Neural cell (in vitro differentiated cells): ENCODE measurements around the gene APBB2. TPM values are rescaled to one million over a fixed set of nuclear protein-coding genes. Genes with fewer than 3 reads are reported as not detected.

ENCODE experiments used
- H2AFZ ChIP-seq: fragments of 200-600, 300-800 bp; sonication (generic), shearing (Covaris generic); 2 replicates; pipeline ENCODE4 v1.6.0; 2014; ENCODE audit warnings: low read depth, mild to moderate bottlenecking, antibody characterized with exemption, low read length, moderate library complexity
- H3F3A ChIP-seq: fragments of 200-600 bp; shearing (Covaris generic); 2 replicates; pipeline ENCODE4 v1.6.1; 2016; ENCODE audit warnings: mild to moderate bottlenecking, moderate library complexity, mixed read lengths, antibody characterized with exemption, low read length; ENCODE audit not compliant: insufficient read depth, poor library complexity, severe bottlenecking
- H3K27ac ChIP-seq: fragments of 200-600, 300-800 bp; sonication (generic), shearing (Covaris generic); 2 replicates; pipeline ENCODE4 v1.5.1; 2014; ENCODE audit warnings: mild to moderate bottlenecking, low read length, moderate library complexity
- H3K27me3 ChIP-seq: fragments of 300-800, 200-600 bp; sonication (generic), shearing (Covaris generic); 2 replicates; pipeline ENCODE4 v1.6.0; 2014; ENCODE audit warnings: mild to moderate bottlenecking, low read depth, low read length, moderate library complexity; ENCODE audit not compliant: insufficient read depth
- H3K36me3 ChIP-seq: fragments of 300-800, 200-600 bp; sonication (generic), shearing (Covaris generic); 2 replicates; pipeline ENCODE4 v1.5.1; 2014; ENCODE audit warnings: mild to moderate bottlenecking, antibody characterized with exemption, low read length, moderate library complexity; ENCODE audit not compliant: insufficient read depth
- H3K4me2 ChIP-seq: fragments of 300-800, 200-600 bp; sonication (generic), shearing (Covaris generic); 2 replicates; pipeline ENCODE4 v1.6.0; 2014; ENCODE audit warnings: mild to moderate bottlenecking, low read length
- H3K4me3 ChIP-seq: fragments of 300-800, 200-600 bp; sonication (generic), shearing (Covaris generic); 2 replicates; pipeline ENCODE4 v1.5.1; 2014; ENCODE audit warnings: mild to moderate bottlenecking, low read length, moderate library complexity
- H3K79me2 ChIP-seq: fragments of 200-600 bp; shearing (Covaris generic); replicated peaks from 2 replicates; pipeline ENCODE4 v1.6.0; 2014; ENCODE audit warnings: mild to moderate bottlenecking, low read length, moderate library complexity; ENCODE audit not compliant: insufficient read depth
- H3K9ac ChIP-seq: fragments of 300-800, 200-600 bp; sonication (generic), shearing (Covaris generic); 2 replicates; pipeline ENCODE4 v1.6.1; 2016; ENCODE audit warnings: mild to moderate bottlenecking, low read length, mixed read lengths
- H3K9me2 ChIP-seq: fragments of 200-600 bp; shearing (Covaris generic); 2 replicates; pipeline ENCODE4 v1.6.1; 2016; ENCODE audit warnings: mild to moderate bottlenecking, low read length, mixed read lengths; ENCODE audit not compliant: insufficient read depth
- H3K9me3 ChIP-seq: fragments of 200-600, 300-800 bp; sonication (generic), shearing (Covaris generic); 2 replicates; pipeline ENCODE4 v1.6.1; 2016; ENCODE audit warnings: mild to moderate bottlenecking, mixed run types, low read length, moderate library complexity, mixed read lengths
- H4K20me1 ChIP-seq: fragments of 200-600 bp; shearing (Covaris generic); 2 replicates; pipeline ENCODE4 v1.6.1; 2016; ENCODE audit warnings: mild to moderate bottlenecking, mixed run types; ENCODE audit not compliant: insufficient read depth
- CTCF ChIP-seq: fragments of 450-650 bp; IDR thresholded peaks from 2 replicates; pipeline ENCODE4 v1.5.1; 2014; ENCODE audit warnings: antibody characterized with exemption, mild to moderate bottlenecking, moderate library complexity; ENCODE audit not compliant: poor library complexity, severe bottlenecking
- EP300 ChIP-seq: fragments of 450-650 bp; conservative IDR thresholded peaks from 2 replicates; pipeline ENCODE4 v1.6.1; 2014; ENCODE audit warnings: antibody characterized with exemption, mild to moderate bottlenecking, moderate library complexity; ENCODE audit not compliant: poor library complexity, severe bottlenecking
- EZH2 ChIP-seq: fragments of 200-600, 300-800 bp; shearing (Covaris generic), sonication (generic); IDR thresholded peaks from 2 replicates; pipeline ENCODE4 v1.6.1; 2014; ENCODE audit warnings: antibody characterized with exemption, low read length, borderline replicate concordance, mild to moderate bottlenecking; ENCODE audit not compliant: insufficient read depth, poor library complexity, severe bottlenecking
- MXI1 ChIP-seq: fragments of 450-650 bp; conservative IDR thresholded peaks from 2 replicates; pipeline ENCODE4 v1.6.1; 2014; ENCODE audit warnings: antibody characterized with exemption, mild to moderate bottlenecking; ENCODE audit not compliant: poor library complexity, severe bottlenecking
- POLR2AphosphoS5 ChIP-seq: IDR thresholded peaks from 2 replicates; pipeline ENCODE4 v1.6.1; 2012
- RAD21 ChIP-seq: fragments of 450-650 bp; conservative IDR thresholded peaks from 2 replicates; pipeline ENCODE4 v1.6.1; 2014; ENCODE audit warnings: antibody characterized with exemption, mild to moderate bottlenecking, moderate library complexity
- REST ChIP-seq: IDR thresholded peaks from 2 replicates; pipeline ENCODE4 v1.6.1; 2012; ENCODE audit warnings: borderline replicate concordance
- SMC3 ChIP-seq: fragments of 450-650 bp; conservative IDR thresholded peaks from 2 replicates; pipeline ENCODE4 v1.6.1; 2014; ENCODE audit warnings: antibody characterized with exemption, mild to moderate bottlenecking, moderate library complexity; ENCODE audit not compliant: poor library complexity
- TAF1 ChIP-seq: IDR thresholded peaks from 2 replicates; pipeline ENCODE4 v1.6.1; 2012; ENCODE audit warnings: low read depth
- polyA plus RNA-seq: library from polyadenylated mRNA; depleted of rRNA; stranded (reverse); fragments of >200 nt; gene quantifications from 2 replicates; pipeline ENCODE4 v1.2.3, GENCODE V29; 2014

APBB2 gene
- polyA plus RNA-seq, 1 donor from 2014 or later = 41.9 TPM

- Histone ChIP-seq H3K4me3 (no peak overlapping the region), H3K9me2 (no peaks in the 10 kb centered on the region), H4K20me1 (no peaks in the 10 kb centered on the region), H3K36me3 (no peaks in the 10 kb centered on the region), H3K9ac (no peak overlapping the region), H3K27me3 (no peaks in the 10 kb centered on the region), H3K79me2 (no peaks in the 10 kb centered on the region), H3F3A (no peaks in the 10 kb centered on the region), H2AFZ (no peak overlapping the region), H3K9me3 (no peaks in the 10 kb centered on the region), H3K27ac (no peak overlapping the region), H3K4me2 (no peak overlapping the region)
- TF ChIP-seq EZH2 (no peak), CTCF (no peak), POLR2AphosphoS5 (no peak), SMC3 (no peak), EP300 (no peak), REST (no peak), RAD21 (no peak), TAF1 (no peak), MXI1 (no peak)
Measured at GRCh38 chr4:41145571-41146078, 68.7 kb downstream of the APBB2 start.

GRCh38 chr4:41144812-41145211, 69.5 kb downstream of the APBB2 start:
- Histone ChIP-seq H3K79me2 (no peaks in the 10 kb centered on the region), H3K27ac (no peak overlapping the region)

More at GRCh38 chr4:41144812-41145211, 69.5 kb downstream of the APBB2 start:
- Histone ChIP-seq H3K27me3 (no peaks in the 10 kb centered on the region), H3K36me3 (no peaks in the 10 kb centered on the region), H3K9ac (no peak overlapping the region), H3F3A (no peaks in the 10 kb centered on the region), H3K4me2 (no peak overlapping the region), H3K4me3 (no peak overlapping the region), H3K9me2 (no peaks in the 10 kb centered on the region), H4K20me1 (no peaks in the 10 kb centered on the region), H2AFZ (no peak overlapping the region), H3K9me3 (no peaks in the 10 kb centered on the region)
- no peak for TF ChIP-seq SMC3
- TF ChIP-seq EZH2 = no peak
- no peak for TF ChIP-seq CTCF
- no peak for TF ChIP-seq TAF1
- no peak for TF ChIP-seq POLR2AphosphoS5
- no peak for TF ChIP-seq MXI1
- TF ChIP-seq RAD21 = no peak
- TF ChIP-seq EP300 = no peak
- no peak for TF ChIP-seq REST
